Measurements from ENCODE around the gene HAGHL. TPM values are rescaled to one million over a fixed set of nuclear protein-coding genes. Genes with fewer than 3 reads are reported as not detected.
"Not testable (repeated sequence)": the region's sequence is repeated elsewhere in the genome, so short reads cannot be mapped to it uniquely, and the experiment has no call there.

HAGHL gene
- total RNA-seq, 2 donors from 2014 or later, result 22.2 to 24.5 TPM

GRCh38 chr16:747978-748746 lies 21.3 kb downstream of the HAGHL start:
- no peaks in the 10 kb centered on the region for H3K36me3 Mint-ChIP-seq
- no peaks in the 10 kb centered on the region for H3K9me3 Mint-ChIP-seq
- ATAC-seq, result no peak
- no peak for DNase-seq (ENCODE audit: low spot score in 2 of 2)
- H3K27ac Mint-ChIP-seq, result no peak overlapping the region

GRCh38 chr16:749010-749409 lies 22.1 kb downstream of the HAGHL start:
- Mint-ChIP-seq H3K27ac (no peak overlapping the region), H3K36me3 (no peaks in the 10 kb centered on the region), H3K9me3 (no peaks in the 10 kb centered on the region)
- DNase-seq (ENCODE audit: low spot score in 2 of 2) (no peak), ATAC-seq (no peak)

GRCh38 chr16:750485-750884 lies 23.6 kb downstream of the HAGHL start:
- H3K9me3 Mint-ChIP-seq, result no peaks in the 10 kb centered on the region
- DNase-seq (ENCODE audit: low spot score in 2 of 2), result no peak

GRCh38 chr16:751152-752006 lies 24.5 kb downstream of the HAGHL start:
- no peak for ATAC-seq
- Mint-ChIP-seq H3K27ac (no peak overlapping the region), H3K9me3 (no peaks in the 10 kb centered on the region)

More at GRCh38 chr16:750485-750884, 23.6 kb downstream of the HAGHL start:
- Mint-ChIP-seq H3K27ac (no peak overlapping the region), H3K36me3 (no peaks in the 10 kb centered on the region)
- ATAC-seq, result no peak

GRCh38 chr16:752007-752312 lies 25.1 kb downstream of the HAGHL start:
- no peak overlapping the region for H3K27ac Mint-ChIP-seq
- H3K36me3 Mint-ChIP-seq, result peaks cover 0 to 6% of the 10 kb centered on the region in 2 donors
- no peaks in the 10 kb centered on the region for H3K9me3 Mint-ChIP-seq
- ATAC-seq, result no peak
- no peak for DNase-seq (ENCODE audit: low spot score in 2 of 2)

More at GRCh38 chr16:751152-752006, 24.5 kb downstream of the HAGHL start:
- H3K36me3 Mint-ChIP-seq, result peaks cover 0 to 2% of the 10 kb centered on the region in 2 donors
- DNase-seq (ENCODE audit: low spot score in 2 of 2), result no peak

- not testable (repeated sequence) for H3K9me3 Mint-ChIP-seq; H3K36me3 Mint-ChIP-seq; DNase-seq (ENCODE audit: low spot score in 2 of 2)
Measured at GRCh38 chr16:754121-754607, 27.3 kb downstream of the HAGHL start.

GRCh38 chr16:754656-755055 lies 27.8 kb downstream of the HAGHL start:
- ATAC-seq, result no peak
- H3K27ac Mint-ChIP-seq, result no peak overlapping the region
- peaks cover 0 to 6% of the 10 kb centered on the region in 2 donors for H3K36me3 Mint-ChIP-seq
- no peaks in the 10 kb centered on the region for H3K9me3 Mint-ChIP-seq
- DNase-seq (ENCODE audit: low spot score in 2 of 2), result no peak

More at GRCh38 chr16:754121-754607, 27.3 kb downstream of the HAGHL start:
- H3K27ac Mint-ChIP-seq, ATAC-seq: not testable (repeated sequence)

- Mint-ChIP-seq H3K9me3 (no peaks in the 10 kb centered on the region), H3K27ac (no peak overlapping the region), H3K36me3 (peaks cover 0 to 6% of the 10 kb centered on the region in 2 donors)
- no peak for DNase-seq (ENCODE audit: low spot score in 2 of 2)
- peak in 1 of 2 donors; percentile 80 for ATAC-seq
Measured at GRCh38 chr16:756428-756827, 29.5 kb downstream of the HAGHL start.

- H3K36me3 Mint-ChIP-seq, result peaks cover 0 to 6% of the 10 kb centered on the region in 2 donors
- H3K9me3 Mint-ChIP-seq, result no peaks in the 10 kb centered on the region
- ATAC-seq, result no peak
- no peak for DNase-seq (ENCODE audit: low spot score in 2 of 2)
- H3K27ac Mint-ChIP-seq, result no peak overlapping the region
Measured at GRCh38 chr16:759110-759910, 32.4 kb downstream of the HAGHL start.

- Mint-ChIP-seq H3K27ac (no peak overlapping the region), H3K9me3 (no peaks in the 10 kb centered on the region), H3K36me3 (peaks cover 0 to 6% of the 10 kb centered on the region in 2 donors)
- ATAC-seq (no peak), DNase-seq (ENCODE audit: low spot score in 2 of 2) (no peak)
Measured at GRCh38 chr16:760065-760464, 33.2 kb downstream of the HAGHL start.

GRCh38 chr16:760545-761343 lies 33.8 kb downstream of the HAGHL start, which contains the start of gene MSLN:
Gene MSLN, plus strand, starts transcription at chr16:760734. Its CDS starts 1,947 bp downstream, at chr16:762681.
- H3K9me3 Mint-ChIP-seq, result no peaks in the 10 kb centered on the region
- no peak within 1 kb of the TSS for H3K27ac Mint-ChIP-seq
- ATAC-seq (no peak), DNase-seq (ENCODE audit: low spot score in 2 of 2) (no peak)
- peaks cover 0 to 6% of the 10 kb centered on the region in 2 donors for H3K36me3 Mint-ChIP-seq

- DNase-seq (ENCODE audit: low spot score in 2 of 2), result no peak
- H3K27ac Mint-ChIP-seq, result no peak overlapping the region
- no peaks in the 10 kb centered on the region for H3K36me3 Mint-ChIP-seq
- no peak for ATAC-seq
- no peaks in the 10 kb centered on the region for H3K9me3 Mint-ChIP-seq
Measured at GRCh38 chr16:761625-762513, 35.0 kb downstream of the HAGHL start.

GRCh38 chr16:762595-763268 lies 35.8 kb downstream of the HAGHL start:
- no peaks in the 10 kb centered on the region for H3K9me3 Mint-ChIP-seq
- no peak overlapping the region for H3K27ac Mint-ChIP-seq
- DNase-seq (ENCODE audit: low spot score in 2 of 2) (no peak), ATAC-seq (peak in 1 of 2 donors; percentile 23)
- H3K36me3 Mint-ChIP-seq, result no peaks in the 10 kb centered on the region

GRCh38 chr16:763369-764183 lies 36.7 kb downstream of the HAGHL start:
- DNase-seq (ENCODE audit: low spot score in 2 of 2) (no peak), ATAC-seq (no peak)
- H3K36me3 Mint-ChIP-seq, result no peaks in the 10 kb centered on the region
- H3K27ac Mint-ChIP-seq, result no peak overlapping the region
- H3K9me3 Mint-ChIP-seq, result no peaks in the 10 kb centered on the region

Measured in activated naive CD4-positive, alpha-beta T cell treated with anti-CD3 and anti-CD28 coated beads, Interleukin-2, amount 50 U/mL, for 72 hours (primary cell).